Astrocyte (in vitro differentiated cells and primary cell): ENCODE measurements around the gene DIO1. TPM values are rescaled to one million over a fixed set of nuclear protein-coding genes. Genes with fewer than 3 reads are reported as not detected.
"Not testable (repeated sequence)": the region's sequence is repeated elsewhere in the genome, so short reads cannot be mapped to it uniquely, and the experiment has no call there.

Source experiments
- DNase-seq: peaks from one replicate; pipeline ENCODE4 v3.0.0-alpha.2; 2010; ENCODE audit warnings: low read depth
- FAIRE-seq: peaks from 2 replicates; lab custom pipeline; 2011; peaks lifted over from hg19 to GRCh38; lab: Jason Lieb, UNC
- H2AFZ ChIP-seq: 2 replicates; pipeline ENCODE4 v1.6.0; 2012; ENCODE audit warnings: low read depth, low read length, inconsistent platforms
- H3K27ac ChIP-seq: 2 replicates; pipeline ENCODE4 v1.5.1; 2011; ENCODE audit warnings: low read depth, low read length, inconsistent platforms
- H3K27me3 ChIP-seq: 2 replicates; pipeline ENCODE4 v1.6.0; 2011; ENCODE audit warnings: low read length, inconsistent platforms; ENCODE audit not compliant: insufficient read depth
- H3K36me3 ChIP-seq: 2 replicates; pipeline ENCODE4 v1.5.1; 2011; ENCODE audit warnings: low read length, inconsistent platforms; ENCODE audit not compliant: insufficient read depth
- H3K4me1 ChIP-seq: 2 replicates; pipeline ENCODE4 v1.5.1; 2011; ENCODE audit warnings: low read length, inconsistent platforms; ENCODE audit not compliant: insufficient read depth
- H3K4me2 ChIP-seq: 2 replicates; pipeline ENCODE4 v1.6.0; 2012; ENCODE audit warnings: low read length, inconsistent platforms
- H3K4me3 ChIP-seq: 2 replicates; pipeline ENCODE4 v1.5.1; 2011; ENCODE audit warnings: low read depth, mild to moderate bottlenecking, low read length, inconsistent platforms; ENCODE audit not compliant: insufficient read depth
- H3K79me2 ChIP-seq: 2 replicates; pipeline ENCODE4 v1.6.0; 2012; ENCODE audit warnings: mild to moderate bottlenecking, low read length, inconsistent platforms; ENCODE audit not compliant: insufficient read depth
- H3K9ac ChIP-seq: 2 replicates; pipeline ENCODE4 v1.6.0; 2012; ENCODE audit warnings: mild to moderate bottlenecking, low read length, inconsistent platforms
- H3K9me3 ChIP-seq: 2 replicates; pipeline ENCODE4 v1.5.1; 2012; ENCODE audit warnings: low read depth, mild to moderate bottlenecking, low read length, inconsistent platforms; ENCODE audit not compliant: insufficient read depth
- H4K20me1 ChIP-seq: 2 replicates; pipeline ENCODE4 v1.6.0; 2012; ENCODE audit warnings: low read length, inconsistent platforms; ENCODE audit not compliant: insufficient read depth
- H3K27ac Mint-ChIP-seq: one replicate; pipeline ENCODE4 v1.8.0; 2021; ENCODE audit warnings: mild to moderate bottlenecking, mixed read lengths; ENCODE audit not compliant: unreplicated experiment
- H3K27me3 Mint-ChIP-seq: one replicate; pipeline ENCODE4 v1.8.0; 2021; ENCODE audit warnings: low read depth, mixed read lengths; ENCODE audit not compliant: unreplicated experiment
- H3K36me3 Mint-ChIP-seq: one replicate; pipeline ENCODE4 v1.8.0; 2021; ENCODE audit warnings: low read depth, mixed read lengths; ENCODE audit not compliant: unreplicated experiment
- H3K4me1 Mint-ChIP-seq: one replicate; pipeline ENCODE4 v1.8.0; 2021; ENCODE audit warnings: low read depth, mixed read lengths; ENCODE audit not compliant: unreplicated experiment
- H3K4me3 Mint-ChIP-seq: one replicate; pipeline ENCODE4 v1.8.0; 2021; ENCODE audit warnings: mild to moderate bottlenecking, moderate library complexity, mixed read lengths; ENCODE audit not compliant: unreplicated experiment
- H3K9me3 Mint-ChIP-seq: one replicate; pipeline ENCODE4 v1.8.0; 2021; ENCODE audit warnings: mild to moderate bottlenecking, mixed read lengths; ENCODE audit not compliant: unreplicated experiment
- CTCF ChIP-seq: IDR thresholded peaks from 2 replicates; pipeline ENCODE4 v1.5.1; 2011; ENCODE audit warnings: low read depth, mild to moderate bottlenecking, inconsistent platforms, low read length, moderate library complexity; ENCODE audit not compliant: insufficient read depth
- EZH2 ChIP-seq: IDR thresholded peaks from 2 replicates; pipeline ENCODE4 v1.6.1; 2012; ENCODE audit warnings: mild to moderate bottlenecking, low read length, inconsistent platforms; ENCODE audit not compliant: insufficient read depth
- total RNA-seq: library from RNA; stranded (reverse); gene quantifications from 2 replicates; pipeline ENCODE4 v1.2.1, GENCODE V29; 2021

Gene DIO1
- total RNA-seq, 1 donor from 2014 or later, result not detected

- Mint-ChIP-seq H3K4me3 (no peak overlapping the region), H3K9me3 (no peaks in the 10 kb centered on the region), H3K27me3 (no peaks in the 10 kb centered on the region), H3K27ac (no peak overlapping the region), H3K36me3 (peaks cover 24% of the 10 kb centered on the region), H3K4me1 (no peaks in the 10 kb centered on the region)
- Histone ChIP-seq H4K20me1 (no peaks in the 10 kb centered on the region), H3K4me2 (no peak overlapping the region), H3K27ac (no peak overlapping the region), H3K27me3 (no peaks in the 10 kb centered on the region), H3K79me2 (no peaks in the 10 kb centered on the region), H3K4me3 (no peak overlapping the region), H3K36me3 (peaks cover 4% of the 10 kb centered on the region), H3K9ac (no peak overlapping the region), H2AFZ (no peak overlapping the region), H3K9me3 (no peaks in the 10 kb centered on the region), H3K4me1 (peaks cover 4% of the 10 kb centered on the region)
- DNase-seq (peak; percentile 6), FAIRE-seq (no peak)
- TF ChIP-seq EZH2, result no peak
- no peak for TF ChIP-seq CTCF
Measured at GRCh38 chr1:53871221-53871620, 22.8 kb upstream of the DIO1 start.

- H3K9me3 Mint-ChIP-seq, result no peaks in the 10 kb centered on the region
- H3K4me1 Mint-ChIP-seq, result no peaks in the 10 kb centered on the region
- H3K4me3 ChIP-seq, result no peak overlapping the region
- FAIRE-seq (no peak), DNase-seq (no peak)
- no peaks in the 10 kb centered on the region for H4K20me1 ChIP-seq
- no peak overlapping the region for H3K4me2 ChIP-seq
- no peaks in the 10 kb centered on the region for H3K27me3 Mint-ChIP-seq
- H3K27me3 ChIP-seq, result no peaks in the 10 kb centered on the region
- no peaks in the 10 kb centered on the region for H3K79me2 ChIP-seq
- no peak overlapping the region for H3K9ac ChIP-seq
- TF ChIP-seq EZH2 (no peak), CTCF (no peak)
- H3K27ac Mint-ChIP-seq, result no peak overlapping the region
- H3K36me3 ChIP-seq, result peaks cover 8% of the 10 kb centered on the region
- H3K9me3 ChIP-seq, result no peaks in the 10 kb centered on the region
- no peak overlapping the region for H2AFZ ChIP-seq
- H3K4me1 ChIP-seq, result peaks cover 4% of the 10 kb centered on the region
- no peak overlapping the region for H3K4me3 Mint-ChIP-seq
- H3K27ac ChIP-seq, result no peak overlapping the region
- H3K36me3 Mint-ChIP-seq, result peaks cover 20% of the 10 kb centered on the region
Measured at GRCh38 chr1:53871773-53872484, 22.1 kb upstream of the DIO1 start.

DNA sequence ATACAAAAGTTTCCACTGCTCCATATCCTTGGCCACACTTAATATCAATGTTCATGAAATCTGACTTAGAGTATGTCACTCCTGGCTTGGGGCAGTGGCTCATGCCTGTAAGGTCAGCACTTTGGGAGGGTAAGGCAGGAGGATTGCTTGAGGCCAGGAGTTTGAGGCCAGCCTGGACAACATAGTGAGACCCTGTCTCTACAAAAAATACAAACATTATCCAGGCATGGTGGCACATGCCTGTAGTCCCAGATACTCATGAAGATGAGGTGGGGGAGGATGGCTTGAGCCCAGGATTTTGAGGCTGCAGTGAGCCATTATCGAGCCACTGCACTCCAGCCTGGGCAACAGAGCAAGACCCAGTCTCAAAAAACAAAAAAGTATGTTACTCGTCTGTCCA, 18.8 kb upstream of the DIO1 start:
- not testable (repeated sequence) for H3K27me3 ChIP-seq, H3K9me3 ChIP-seq, H3K4me3 ChIP-seq, DNase-seq, H3K9ac ChIP-seq, H3K9me3 Mint-ChIP-seq, H3K27ac Mint-ChIP-seq, H3K79me2 ChIP-seq, FAIRE-seq, H3K4me1 Mint-ChIP-seq, H3K27me3 Mint-ChIP-seq, H3K27ac ChIP-seq, H3K4me3 Mint-ChIP-seq, H3K36me3 Mint-ChIP-seq, H3K4me2 ChIP-seq, H2AFZ ChIP-seq, H4K20me1 ChIP-seq, H3K4me1 ChIP-seq, H3K36me3 ChIP-seq
